DOHH2 (cell line): ENCODE results near the gene CLDN1.

Source experiments
- EZH2phosphoT487 ChIP-seq: fragments of 200-600 bp; sonication (generic); IDR thresholded peaks from 2 replicates; pipeline ENCODE4 v1.6.1; 2017; ENCODE audit warnings: borderline replicate concordance, mild to moderate bottlenecking, antibody characterized with exemption, low read length, moderate library complexity, mixed read lengths
- TF ChIP-seq, protein P1 (sequence below): fragments of 200-600 bp; sonication (generic); IDR thresholded peaks from one replicate; pipeline ENCODE4 v1.5.1; 2014; ENCODE audit warnings: antibody characterized with exemption, mild to moderate bottlenecking, low read depth, low read length; ENCODE audit not compliant: poor library complexity, severe bottlenecking

DNA sequence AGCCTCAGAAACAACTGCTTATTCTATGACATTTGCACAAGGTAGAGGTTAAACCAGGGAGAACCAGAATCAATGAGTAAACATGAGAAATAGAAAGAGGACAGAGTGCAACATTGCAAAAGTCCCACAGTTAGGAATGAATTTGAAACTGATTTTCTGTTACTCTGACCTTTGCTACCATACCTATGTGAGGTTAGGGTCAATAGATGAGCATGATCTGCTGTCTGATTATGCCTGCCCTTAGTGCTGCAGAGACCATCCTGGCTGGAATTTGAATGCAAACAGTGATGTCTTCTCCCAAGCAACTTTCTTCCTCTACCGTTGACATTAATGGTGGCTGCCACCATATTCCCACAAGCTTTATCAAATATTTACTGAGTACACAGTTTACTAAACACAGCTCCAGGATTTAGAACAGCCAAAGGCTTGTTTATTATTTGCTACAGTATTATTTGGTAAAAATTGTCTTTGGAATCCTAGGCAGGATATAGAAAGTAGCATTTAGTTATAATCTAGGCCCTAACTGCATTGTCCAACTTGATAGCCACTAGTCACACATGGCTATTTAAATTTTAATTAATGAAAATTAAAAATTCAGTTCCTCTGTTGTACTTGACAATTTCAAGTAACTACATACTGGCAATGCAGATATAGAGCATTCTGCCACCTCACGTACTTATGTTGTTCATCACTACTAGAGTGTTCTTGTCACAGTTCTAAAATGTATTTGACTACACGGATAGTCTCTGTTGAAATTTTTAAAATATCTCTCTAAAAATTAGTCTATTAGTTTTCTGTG lies 8.9 kb upstream of the CLDN1 start:
- TF ChIP-seq, protein P1, sequence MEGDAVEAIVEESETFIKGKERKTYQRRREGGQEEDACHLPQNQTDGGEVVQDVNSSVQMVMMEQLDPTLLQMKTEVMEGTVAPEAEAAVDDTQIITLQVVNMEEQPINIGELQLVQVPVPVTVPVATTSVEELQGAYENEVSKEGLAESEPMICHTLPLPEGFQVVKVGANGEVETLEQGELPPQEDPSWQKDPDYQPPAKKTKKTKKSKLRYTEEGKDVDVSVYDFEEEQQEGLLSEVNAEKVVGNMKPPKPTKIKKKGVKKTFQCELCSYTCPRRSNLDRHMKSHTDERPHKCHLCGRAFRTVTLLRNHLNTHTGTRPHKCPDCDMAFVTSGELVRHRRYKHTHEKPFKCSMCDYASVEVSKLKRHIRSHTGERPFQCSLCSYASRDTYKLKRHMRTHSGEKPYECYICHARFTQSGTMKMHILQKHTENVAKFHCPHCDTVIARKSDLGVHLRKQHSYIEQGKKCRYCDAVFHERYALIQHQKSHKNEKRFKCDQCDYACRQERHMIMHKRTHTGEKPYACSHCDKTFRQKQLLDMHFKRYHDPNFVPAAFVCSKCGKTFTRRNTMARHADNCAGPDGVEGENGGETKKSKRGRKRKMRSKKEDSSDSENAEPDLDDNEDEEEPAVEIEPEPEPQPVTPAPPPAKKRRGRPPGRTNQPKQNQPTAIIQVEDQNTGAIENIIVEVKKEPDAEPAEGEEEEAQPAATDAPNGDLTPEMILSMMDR: no peak
- no peak for TF ChIP-seq EZH2phosphoT487
